SHP77 (cell line): ENCODE measurements around the gene ABL2.
"Not testable (repeated sequence)": the region's sequence is repeated elsewhere in the genome, so short reads cannot be mapped to it uniquely, and the experiment has no call there.

ENCODE experiments used
- DNase-seq, 2 experiments: peaks; one replicate each; lab custom pipeline; 2025; lab: John Stamatoyannopoulos, UW

ABL2 gene

GRCh38 chr1:179213317-179213716 is 16.2 kb downstream of the ABL2 start:
- DNase-seq = not testable (repeated sequence)

DNA sequence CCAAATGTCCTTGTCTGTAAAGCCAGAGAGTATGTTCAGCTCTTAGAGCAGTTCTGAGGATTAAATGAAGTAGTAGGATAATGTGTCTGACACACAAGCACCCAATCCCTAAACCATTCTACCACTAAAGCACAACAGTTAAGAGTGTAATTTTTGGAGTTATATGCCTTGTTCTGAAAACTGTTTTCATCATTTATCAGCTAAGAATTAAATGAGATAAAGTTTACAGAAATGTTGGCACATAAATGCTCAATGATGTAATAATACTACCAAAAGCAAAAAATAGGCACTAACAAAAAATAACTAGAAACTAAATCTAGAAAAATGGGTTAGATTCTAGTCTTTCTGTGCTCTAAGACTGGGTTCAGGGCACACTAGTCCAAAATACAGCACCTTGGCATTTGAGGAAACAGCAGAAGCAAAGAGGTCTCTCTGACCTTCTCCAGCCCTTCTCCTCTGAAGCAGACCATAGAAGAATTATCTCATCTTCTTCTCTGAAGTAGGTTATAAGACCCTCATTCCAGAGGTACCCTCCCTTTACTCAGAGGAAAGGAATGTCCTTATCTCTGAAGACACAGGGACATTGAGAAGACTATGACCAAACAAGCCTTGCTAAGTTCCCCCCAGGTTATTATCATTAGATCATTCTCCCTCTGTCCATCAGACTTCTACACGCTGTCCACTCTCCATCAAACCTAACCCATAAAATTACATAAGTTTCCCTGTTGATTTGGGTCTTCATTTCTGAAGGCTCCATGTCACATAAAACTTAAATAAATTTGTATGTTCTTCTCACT is 20.6 kb downstream of the ABL2 start:
- DNase-seq = no peak

DNA sequence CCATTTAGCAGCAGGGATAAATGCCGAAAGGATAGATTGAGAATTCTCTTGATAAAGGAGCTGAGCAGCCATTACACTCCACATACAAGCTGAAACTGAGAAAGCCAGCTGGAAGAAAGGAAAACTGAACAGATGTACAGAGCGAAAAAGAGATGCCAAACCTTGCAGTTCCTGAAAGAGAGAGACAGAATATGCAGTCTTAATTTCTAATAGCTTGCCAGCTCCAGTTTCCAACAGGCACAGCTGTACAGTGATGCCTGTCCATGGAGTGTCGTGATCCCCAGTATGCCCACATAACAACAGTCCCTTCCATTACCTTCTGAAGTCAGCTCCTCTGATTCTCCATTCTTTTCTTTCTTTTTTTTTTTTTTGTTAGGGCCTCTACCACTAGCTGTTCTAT is 22.7 kb downstream of the ABL2 start:
- DNase-seq = no peak

- no peak for DNase-seq
Observed at GRCh38 chr1:179205284-179205683, 24.2 kb downstream of the ABL2 start.

- DNase-seq = no peak
Observed at GRCh38 chr1:179202161-179202560, 27.3 kb downstream of the ABL2 start.

GRCh38 chr1:179200586-179200985 is 28.9 kb downstream of the ABL2 start:
- no peak for DNase-seq

DNA sequence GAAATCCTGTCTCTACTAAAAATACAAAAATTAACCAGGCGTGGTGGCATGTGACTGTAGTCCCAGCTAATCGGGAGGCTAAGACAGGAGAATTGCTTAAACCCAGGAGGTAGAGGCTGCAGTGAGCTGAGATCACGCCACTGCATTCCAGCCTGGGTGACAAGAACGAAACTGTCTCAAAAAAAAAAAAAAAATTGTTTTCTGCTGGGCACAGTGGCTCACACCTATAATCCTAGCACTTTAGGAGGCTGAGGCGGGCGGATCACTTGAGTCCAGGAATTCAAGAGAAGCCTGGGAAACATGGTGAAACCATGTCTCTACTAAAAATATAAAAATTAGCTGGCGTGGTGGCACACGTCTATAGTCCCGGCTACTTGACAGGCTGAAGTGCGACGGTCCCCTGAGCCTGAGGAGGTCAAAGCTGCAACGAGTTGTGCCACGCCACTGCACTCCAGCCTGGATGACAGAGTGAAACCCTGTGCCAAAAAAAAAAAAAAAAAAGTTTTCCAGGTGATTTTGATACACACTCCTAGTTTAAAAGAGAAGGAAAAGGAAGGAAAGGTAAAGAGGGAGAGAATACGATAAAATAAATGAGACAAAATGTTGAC is 31.7 kb downstream of the ABL2 start:
- no peak for DNase-seq

GRCh38 chr1:179195857-179196256 is 33.6 kb downstream of the ABL2 start:
- DNase-seq = not testable (repeated sequence)

- no peak for DNase-seq
Observed at GRCh38 chr1:179195376-179195775, 34.1 kb downstream of the ABL2 start.

DNA sequence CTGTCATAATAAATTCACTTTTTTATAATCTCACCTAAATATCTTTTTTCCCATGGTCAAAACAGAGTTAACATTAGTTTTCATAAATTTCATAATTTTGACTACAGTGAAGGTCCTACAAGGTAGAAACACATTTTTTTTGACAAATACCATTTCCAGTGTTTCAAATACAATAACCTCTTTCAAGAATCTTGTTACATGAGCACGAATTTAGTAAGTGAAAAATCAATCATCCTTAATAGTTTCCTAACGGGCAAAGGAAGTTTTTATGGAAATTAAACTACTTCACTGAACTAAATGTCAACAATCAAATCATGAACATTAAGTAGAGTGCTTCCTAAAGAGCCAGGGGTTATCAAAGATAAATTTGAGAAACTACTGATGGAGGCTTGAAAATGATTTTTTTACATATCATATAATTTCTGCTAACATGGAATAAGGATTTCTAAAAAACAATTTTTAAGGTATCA is 35.4 kb downstream of the ABL2 start:
- DNase-seq = no peak

GRCh38 chr1:179190861-179191260 is 38.6 kb downstream of the ABL2 start:
- no peak for DNase-seq

DNA sequence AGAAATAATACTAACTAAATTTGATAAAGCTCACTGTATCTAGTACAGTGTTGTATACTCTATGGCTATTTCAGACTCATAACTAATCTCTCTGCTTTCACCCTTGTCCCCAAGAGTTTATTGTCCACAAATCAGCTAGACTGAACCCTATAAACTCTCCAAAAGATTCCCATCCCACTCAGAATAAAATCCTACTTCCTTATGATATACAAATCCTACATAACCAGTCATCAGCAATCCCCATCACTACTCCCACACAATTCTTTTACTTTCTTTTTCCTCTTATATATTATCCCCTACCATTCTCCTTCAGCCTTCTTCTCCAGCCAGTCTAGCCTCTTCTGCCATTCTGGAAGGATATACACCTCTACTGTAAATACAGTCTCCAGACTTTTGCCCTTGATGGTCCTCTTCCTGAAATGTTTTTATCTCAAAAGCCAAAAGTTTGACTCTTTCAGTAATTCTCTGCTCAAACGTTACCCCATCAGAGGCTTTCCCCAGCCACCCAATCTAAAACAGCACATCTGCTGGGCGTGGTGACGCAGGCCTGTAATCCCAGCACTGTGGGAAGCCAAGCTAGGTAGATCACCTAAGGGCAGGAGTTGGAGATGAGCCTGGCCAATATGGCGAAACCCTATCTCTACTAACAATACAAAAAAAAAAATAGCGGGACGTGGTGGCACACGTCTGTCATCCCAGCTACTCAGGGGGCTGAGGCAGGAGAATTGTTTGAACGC is 41.6 kb downstream of the ABL2 start:
- no peak for DNase-seq

DNA sequence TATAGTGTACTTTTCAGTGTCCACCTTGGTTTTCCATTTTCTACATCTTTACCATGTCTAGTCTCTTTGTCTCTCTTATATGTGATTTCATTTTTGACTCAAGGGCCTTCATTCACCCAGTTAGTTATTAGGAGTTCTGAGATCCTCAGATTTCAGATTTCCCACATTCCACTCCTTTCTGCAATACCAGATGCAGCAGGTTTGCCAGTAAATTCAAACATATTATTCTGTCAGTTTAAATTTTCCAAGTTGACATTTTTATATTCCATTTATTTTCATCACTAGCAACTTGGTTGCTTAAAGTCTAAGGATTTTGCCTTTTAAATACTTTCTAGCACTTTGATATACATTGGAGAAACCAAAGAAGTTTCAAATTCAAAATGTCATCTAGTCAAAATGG is 42.4 kb downstream of the ABL2 start:
- DNase-seq = no peak

DNA sequence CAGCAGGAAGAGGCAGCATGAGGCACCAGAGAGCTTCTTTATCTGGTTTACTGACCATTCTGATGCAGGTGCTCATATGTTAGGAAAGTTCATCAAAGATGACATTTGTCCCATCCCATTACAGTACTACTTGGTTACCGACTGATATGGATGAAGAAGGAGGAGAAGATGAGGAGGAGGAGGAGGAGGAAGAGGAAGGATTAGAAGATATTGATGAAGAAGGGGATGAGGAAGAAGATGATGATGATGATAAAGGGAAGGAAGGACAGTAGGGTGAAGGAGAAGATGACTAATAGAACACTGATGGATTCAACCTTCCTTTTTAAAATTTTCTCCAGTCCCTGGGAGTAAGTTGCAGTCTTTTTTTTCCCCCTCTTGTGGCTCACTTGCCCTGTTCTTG is 45.1 kb downstream of the ABL2 start:
- no peak for DNase-seq

GRCh38 chr1:179183857-179184256 is 45.6 kb downstream of the ABL2 start:
- DNase-seq = no peak

GRCh38 chr1:179178950-179179349 is 50.5 kb downstream of the ABL2 start:
- no peak for DNase-seq

GRCh38 chr1:179178183-179178582 is 51.3 kb downstream of the ABL2 start:
- no peak for DNase-seq

DNA sequence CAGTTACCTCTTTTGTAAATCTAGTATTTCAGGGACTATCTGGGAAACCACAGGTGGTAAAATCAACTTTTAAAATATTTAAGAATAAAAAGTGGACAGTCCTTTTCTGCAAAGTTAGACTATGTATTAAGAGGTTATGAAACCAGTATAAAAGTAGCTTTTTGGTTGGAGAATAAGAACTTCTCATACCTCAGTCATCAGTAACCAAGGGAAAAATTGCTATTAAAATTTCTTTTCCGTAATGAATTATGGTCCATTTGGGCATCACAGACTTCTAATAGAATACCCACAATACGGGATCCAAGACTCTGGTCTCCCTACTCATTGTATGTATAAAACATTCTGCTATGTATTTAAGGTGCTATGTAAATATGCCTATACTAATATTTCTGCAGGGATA is 51.9 kb downstream of the ABL2 start:
- no peak for DNase-seq

- DNase-seq = no peak
Observed at GRCh38 chr1:179177182-179177581, 52.3 kb downstream of the ABL2 start.

DNA sequence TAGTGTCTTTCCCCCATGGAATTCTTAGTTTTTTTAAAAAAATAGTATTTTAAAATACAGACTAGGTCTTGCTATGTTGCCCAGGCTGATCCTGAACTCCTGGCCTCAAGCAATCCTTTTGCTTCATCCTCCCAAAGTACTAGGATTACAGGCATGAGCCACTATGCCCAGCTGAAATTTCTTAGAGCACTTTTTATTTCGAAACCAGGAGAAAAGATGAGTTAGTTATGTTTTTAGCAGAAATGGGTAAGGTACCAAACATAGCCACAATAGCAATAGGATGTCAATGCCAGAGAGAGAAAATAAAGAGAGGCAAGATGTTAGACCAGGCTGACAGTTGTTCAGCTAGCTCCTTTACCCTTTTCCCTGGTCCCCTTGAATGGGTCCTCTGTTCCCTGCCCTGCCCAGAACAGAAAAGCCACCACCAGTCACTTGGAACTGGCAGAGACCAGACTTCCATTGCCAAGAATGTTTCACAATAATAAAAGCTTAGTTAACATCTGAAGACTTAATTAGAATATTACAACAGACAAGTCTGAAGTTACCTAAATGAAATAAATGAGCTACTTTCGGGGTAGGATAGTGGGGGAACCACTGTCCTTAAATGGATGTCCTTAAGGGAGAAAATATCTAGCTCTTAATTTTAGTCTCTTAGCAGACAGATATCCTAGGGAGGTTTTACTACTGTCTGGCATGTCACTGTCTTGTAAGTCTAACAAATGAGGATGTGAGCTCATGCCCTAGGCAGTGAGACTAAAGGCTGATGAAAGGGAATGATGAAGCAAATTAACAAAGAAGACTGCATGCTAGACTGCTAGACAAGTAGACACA is 54.3 kb downstream of the ABL2 start:
- DNase-seq = no peak

DNA sequence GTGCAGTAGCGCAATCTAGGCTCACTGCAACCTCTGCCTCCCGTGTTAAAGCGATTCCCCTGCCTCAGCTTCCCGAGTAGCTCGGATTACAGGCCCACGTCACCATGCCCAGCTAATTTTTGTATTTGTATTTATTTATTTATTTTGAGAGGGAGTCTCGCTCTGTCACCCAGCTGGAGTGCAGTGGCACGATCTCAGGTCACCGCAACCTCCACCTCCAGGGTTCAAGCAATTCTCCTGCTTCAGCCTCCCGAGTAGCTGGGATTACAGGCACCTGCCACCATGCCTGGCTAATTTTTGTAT is 59.1 kb downstream of the ABL2 start:
- not testable (repeated sequence) for DNase-seq
